Measurements from ENCODE around the gene DTNB.

DNA sequence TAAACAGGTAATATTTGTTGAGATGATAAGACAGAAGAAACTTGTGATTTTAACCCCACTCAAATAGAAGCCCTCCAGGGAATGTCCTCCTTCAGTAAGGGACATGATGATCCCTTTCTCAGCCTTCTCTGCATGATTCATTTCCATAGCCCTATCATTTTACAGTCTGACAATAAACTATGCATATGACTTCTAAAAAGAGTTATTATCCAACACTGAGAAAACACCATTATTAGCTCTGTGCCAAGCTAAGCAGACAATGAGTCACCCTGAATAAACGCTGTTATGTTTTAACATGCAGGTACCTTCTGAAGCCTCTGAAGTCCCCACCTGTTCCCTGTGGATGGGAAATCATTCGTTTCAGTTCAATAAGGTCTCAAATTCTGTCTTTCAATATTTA lies 54.7 kb downstream of the DTNB start:
- no peak for TF ChIP-seq EZH2 (IDR thresholded peaks at IDR 0.05)
- no peak for TF ChIP-seq POLR2AphosphoS5 (IDR thresholded peaks at IDR 0.05; ENCODE audit: borderline replicate concordance, low read depth, low read length)
- TF ChIP-seq FOXP2 (optimal IDR thresholded peaks at IDR 0.05; ENCODE audit: control extremely low read depth, extremely low read length, insufficient read depth): no peak
